ENCODE data around the gene CROCC2. TPM values are rescaled to one million over a fixed set of nuclear protein-coding genes. Genes with fewer than 3 reads are reported as not detected.

The CROCC2 gene
- polyA plus RNA-seq, 2 of the 4 experiments (the other 2 are of a cell fraction): not detected

GRCh38 chr2:240965905-240966456 lies 59.8 kb downstream of the CROCC2 start (continued):
- TF ChIP-seq RNF2 (IDR thresholded peaks at IDR 0.05; ENCODE audit: borderline replicate concordance, low read depth): no peak
- TF ChIP-seq CEBPB (IDR thresholded peaks at IDR 0.05): no peak
- no peak for TF ChIP-seq HES2 (IDR thresholded peaks at IDR 0.05)

- H3K9me3 ChIP-seq: no peaks in the 10 kb centered on the region
- FAIRE-seq (no peak), ATAC-seq (no peak), DNase-seq (ENCODE audit: low read depth in 1 of 2, low spot score in 1 of 2) (no peak)
- POLR2A ChIA-PET: no interaction called here
- CTCF ChIA-PET: no interaction called here
- H3K4me3 ChIP-seq: no peak overlapping the region
- no peaks in the 10 kb centered on the region for H3K4me1 ChIP-seq
- no peak overlapping the region for H3K27ac ChIP-seq
- 73% methylated on average over 6 of the region's 10 CpGs for WGBS (ENCODE audit: missing lambda C conversion rate)
- H3K4me2 ChIP-seq: no peak overlapping the region
- TF ChIP-seq MAZ (IDR thresholded peaks at IDR 0.05; ENCODE audit: borderline replicate concordance, low read depth, low read length) (no peak), RAD21 (conservative IDR thresholded peaks at IDR 0.05 in 1 of 2, IDR thresholded peaks at IDR 0.05 in 1 of 2) (no peak), RCOR1 (IDR thresholded peaks at IDR 0.05; ENCODE audit: low read depth, low read length) (no peak), FOSL2 (IDR thresholded peaks at IDR 0.05) (no peak), FOSL2 (CRISPR knock-in tag; IDR thresholded peaks at IDR 0.05) (no peak), MAX (IDR thresholded peaks at IDR 0.05) (no peak), TP53 (CRISPR knock-in tag; IDR thresholded peaks at IDR 0.05) (no peak), HMGXB4 (CRISPR knock-in tag; IDR thresholded peaks at IDR 0.05; ENCODE audit: borderline replicate concordance) (no peak), PBX3 (IDR thresholded peaks at IDR 0.05) (no peak), JUNB (IDR thresholded peaks at IDR 0.05) (no peak), ATOH8 (CRISPR knock-in tag; IDR thresholded peaks at IDR 0.05; ENCODE audit: low read depth) (no peak), CEBPB (IDR thresholded peaks at IDR 0.05) (no peak), NR3C1 (IDR thresholded peaks at IDR 0.05) (no peak)
Observed at GRCh38 chr2:240966457-240966905, 60.3 kb downstream of the CROCC2 start.

- ATAC-seq: no peak
- TF ChIP-seq ATOH8 (CRISPR knock-in tag; IDR thresholded peaks at IDR 0.05; ENCODE audit: low read depth) (no peak), BHLHE40 (IDR thresholded peaks at IDR 0.05; ENCODE audit: low read depth, low read length) (no peak), PHF8 (IDR thresholded peaks at IDR 0.05; ENCODE audit: borderline replicate concordance, low read depth) (no peak), FOSL2 (IDR thresholded peaks at IDR 0.05) (no peak), FOSL2 (CRISPR knock-in tag; IDR thresholded peaks at IDR 0.05) (no peak), NPAS2 (CRISPR knock-in tag; IDR thresholded peaks at IDR 0.05; ENCODE audit: borderline replicate concordance) (no peak), SREBF2 (IDR thresholded peaks at IDR 0.05) (no peak), NFE2L2 (conservative IDR thresholded peaks at IDR 0.05; ENCODE audit: low read length) (no peak), EHMT2 (IDR thresholded peaks at IDR 0.05; ENCODE audit: low read depth) (no peak), ZSCAN20 (CRISPR knock-in tag; IDR thresholded peaks at IDR 0.05) (no peak), JUN (IDR thresholded peaks at IDR 0.05) (no peak), RNF2 (IDR thresholded peaks at IDR 0.05; ENCODE audit: borderline replicate concordance, low read depth) (no peak), CEBPB (IDR thresholded peaks at IDR 0.05) (no peak), ZNF302 (CRISPR knock-in tag; IDR thresholded peaks at IDR 0.05) (no peak), KDM1A (IDR thresholded peaks at IDR 0.05; ENCODE audit: low read depth) (no peak), CHD2 (IDR thresholded peaks at IDR 0.05; ENCODE audit: low read length, partially characterized antibody) (no peak), JUNB (IDR thresholded peaks at IDR 0.05) (no peak), KDM5A (IDR thresholded peaks at IDR 0.05) (no peak), FOXS1 (CRISPR knock-in tag; IDR thresholded peaks at IDR 0.05) (no peak), FOSB (CRISPR knock-in tag; IDR thresholded peaks at IDR 0.05) (no peak)
- CTCF ChIA-PET: no interaction called here
- H3K4me3 ChIP-seq: no peak overlapping the region
- H3K27ac ChIP-seq: no peak overlapping the region
- no peak for FAIRE-seq
- DNase-seq (ENCODE audit: low read depth in 1 of 2, low spot score in 1 of 2): no peak
- H3K9me3 ChIP-seq: no peaks in the 10 kb centered on the region
- WGBS (ENCODE audit: missing lambda C conversion rate): 64% methylated on average over 13 of the region's 32 CpGs
- POLR2A ChIA-PET: no interaction called here
- no peak overlapping the region for H3K4me2 ChIP-seq
- no peaks in the 10 kb centered on the region for H3K4me1 ChIP-seq
Observed at GRCh38 chr2:240966906-240967680, 61.0 kb downstream of the CROCC2 start.
